WERI-Rb-1 (cell line): ENCODE data around the gene PPP1R3D.
"Not testable (repeated sequence)": the region's sequence is repeated elsewhere in the genome, so short reads cannot be mapped to it uniquely, and the experiment has no call there.

Experiments used
- DNase-seq: peaks from one replicate; pipeline ENCODE4 v3.0.0-alpha.2; 2020
- H3K27ac ChIP-seq: fragments of 250-450 bp; sonication (Bioruptor Pico); 2 replicates; pipeline ENCODE4 v1.5.1; 2020; ENCODE audit warnings: mild to moderate bottlenecking, moderate library complexity
- H3K27me3 ChIP-seq: fragments of 250-450 bp; sonication (Bioruptor Pico); 2 replicates; pipeline ENCODE4 v1.5.1; 2021; ENCODE audit warnings: mild to moderate bottlenecking, low read depth, moderate library complexity; ENCODE audit not compliant: insufficient read depth, severe bottlenecking
- H3K36me3 ChIP-seq: fragments of 250-450 bp; sonication (Bioruptor Pico); 2 replicates; pipeline ENCODE4 v1.5.1; 2020; ENCODE audit warnings: mild to moderate bottlenecking, moderate library complexity
- H3K4me3 ChIP-seq: 2 replicates; pipeline ENCODE4 v1.5.1; 2011; ENCODE audit warnings: low read depth, mild to moderate bottlenecking, control low read depth, low read length
- H3K9me3 ChIP-seq: fragments of 250-450 bp; sonication (Bioruptor Pico); 2 replicates; pipeline ENCODE4 v1.5.1; 2021; ENCODE audit warnings: mild to moderate bottlenecking, moderate library complexity; ENCODE audit not compliant: severe bottlenecking
- TF ChIP-seq, protein P1 (sequence below): IDR thresholded peaks from 2 replicates; pipeline ENCODE4 v1.5.1; 2011; ENCODE audit warnings: low read depth, mild to moderate bottlenecking, control low read depth, inconsistent platforms, low read length

Gene PPP1R3D

GRCh38 chr20:59971428-59971827, 31.3 kb upstream of the PPP1R3D start:
- TF ChIP-seq, protein P1, sequence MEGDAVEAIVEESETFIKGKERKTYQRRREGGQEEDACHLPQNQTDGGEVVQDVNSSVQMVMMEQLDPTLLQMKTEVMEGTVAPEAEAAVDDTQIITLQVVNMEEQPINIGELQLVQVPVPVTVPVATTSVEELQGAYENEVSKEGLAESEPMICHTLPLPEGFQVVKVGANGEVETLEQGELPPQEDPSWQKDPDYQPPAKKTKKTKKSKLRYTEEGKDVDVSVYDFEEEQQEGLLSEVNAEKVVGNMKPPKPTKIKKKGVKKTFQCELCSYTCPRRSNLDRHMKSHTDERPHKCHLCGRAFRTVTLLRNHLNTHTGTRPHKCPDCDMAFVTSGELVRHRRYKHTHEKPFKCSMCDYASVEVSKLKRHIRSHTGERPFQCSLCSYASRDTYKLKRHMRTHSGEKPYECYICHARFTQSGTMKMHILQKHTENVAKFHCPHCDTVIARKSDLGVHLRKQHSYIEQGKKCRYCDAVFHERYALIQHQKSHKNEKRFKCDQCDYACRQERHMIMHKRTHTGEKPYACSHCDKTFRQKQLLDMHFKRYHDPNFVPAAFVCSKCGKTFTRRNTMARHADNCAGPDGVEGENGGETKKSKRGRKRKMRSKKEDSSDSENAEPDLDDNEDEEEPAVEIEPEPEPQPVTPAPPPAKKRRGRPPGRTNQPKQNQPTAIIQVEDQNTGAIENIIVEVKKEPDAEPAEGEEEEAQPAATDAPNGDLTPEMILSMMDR, result no peak
- Histone ChIP-seq H3K27ac (no peak overlapping the region), H3K27me3 (no peaks in the 10 kb centered on the region), H3K4me3 (no peak overlapping the region), H3K9me3 (peaks cover 3% of the 10 kb centered on the region), H3K36me3 (no peaks in the 10 kb centered on the region)
- no peak for DNase-seq

- H3K4me3 ChIP-seq, result no peak overlapping the region
- H3K36me3 ChIP-seq, result no peaks in the 10 kb centered on the region
- H3K27ac ChIP-seq, result no peak overlapping the region
- no peak for DNase-seq
- no peaks in the 10 kb centered on the region for H3K9me3 ChIP-seq
- TF ChIP-seq, protein P1, result no peak
- H3K27me3 ChIP-seq, result no peaks in the 10 kb centered on the region
Measured at GRCh38 chr20:59966428-59966827, 26.3 kb upstream of the PPP1R3D start.

DNA sequence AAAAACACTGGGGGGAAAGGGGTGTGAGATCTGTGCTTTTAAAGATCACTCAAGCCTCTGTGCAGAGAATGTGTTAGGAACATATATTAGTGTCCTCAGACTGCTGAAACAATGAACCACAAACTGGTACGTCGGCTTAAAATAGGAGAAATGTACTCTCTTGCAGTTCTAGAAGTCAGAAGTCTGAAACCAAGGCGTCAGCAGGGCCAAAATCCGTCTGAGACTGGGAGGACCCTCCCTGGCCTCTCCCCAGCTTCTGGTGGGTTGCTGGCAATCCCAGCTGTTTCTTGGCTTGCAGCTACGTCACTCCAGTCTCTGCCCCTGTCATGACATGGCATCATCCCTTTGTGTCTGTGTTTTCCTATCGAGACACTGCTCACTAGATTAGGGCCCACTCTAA, 22.1 kb upstream of the PPP1R3D start:
- Histone ChIP-seq H3K36me3 (no peaks in the 10 kb centered on the region), H3K4me3 (no peak overlapping the region), H3K27me3 (no peaks in the 10 kb centered on the region), H3K9me3 (no peaks in the 10 kb centered on the region), H3K27ac (no peak overlapping the region)
- DNase-seq, result no peak
- TF ChIP-seq, protein P1, result no peak

DNA sequence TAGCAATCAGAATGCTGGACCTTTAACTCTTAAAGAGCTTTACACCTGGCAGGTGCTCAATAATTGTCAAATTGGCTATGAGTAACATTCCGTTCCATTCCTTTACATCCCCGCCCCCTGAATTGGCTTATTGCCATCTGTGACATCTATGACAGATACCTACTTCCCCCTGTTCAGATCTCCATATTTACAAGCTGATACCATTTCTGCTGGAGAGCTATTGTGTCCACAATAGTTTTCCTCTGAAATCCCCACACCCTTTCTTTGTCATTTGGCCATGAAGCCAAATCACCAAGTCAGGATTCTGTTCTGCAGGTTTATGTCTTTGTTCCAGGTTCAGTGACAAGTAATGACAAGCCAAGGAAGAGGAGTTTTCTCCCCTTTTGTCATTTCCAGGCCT, 21.3 kb upstream of the PPP1R3D start:
- H3K27ac ChIP-seq, result no peak overlapping the region
- TF ChIP-seq, protein P1, result no peak
- no peak for DNase-seq
- H3K9me3 ChIP-seq, result no peaks in the 10 kb centered on the region
- no peaks in the 10 kb centered on the region for H3K27me3 ChIP-seq
- no peaks in the 10 kb centered on the region for H3K36me3 ChIP-seq
- H3K4me3 ChIP-seq, result no peak overlapping the region

GRCh38 chr20:59958626-59959025, 18.5 kb upstream of the PPP1R3D start:
- TF ChIP-seq, protein P1, result no peak
- H3K27ac ChIP-seq, result no peak overlapping the region
- peak; percentile 18 for DNase-seq

GRCh38 chr20:59958123-59958522, 18.0 kb upstream of the PPP1R3D start, which contains the start of gene CDH26:
TSS of gene CDH26 (plus strand) at chr20:59958423. CDS start at chr20:59958727, 304 bp downstream.
- Histone ChIP-seq H3K36me3 (no peaks in the 10 kb centered on the region), H3K27me3 (no peaks in the 10 kb centered on the region), H3K27ac (no peak within 1 kb of the TSS), H3K4me3 (no peak within 1 kb of the TSS), H3K9me3 (no peaks in the 10 kb centered on the region)
- no peak for DNase-seq
- TF ChIP-seq, protein P1, result no peak

More at GRCh38 chr20:59958626-59959025, 18.5 kb upstream of the PPP1R3D start:
- no peaks in the 10 kb centered on the region for H3K36me3 ChIP-seq
- H3K9me3 ChIP-seq, result no peaks in the 10 kb centered on the region
- no peak overlapping the region for H3K4me3 ChIP-seq
- no peaks in the 10 kb centered on the region for H3K27me3 ChIP-seq

GRCh38 chr20:59957568-59957967, 17.5 kb upstream of the PPP1R3D start:
- not testable (repeated sequence) for H3K27ac ChIP-seq, DNase-seq, H3K36me3 ChIP-seq, H3K27me3 ChIP-seq, H3K9me3 ChIP-seq, H3K4me3 ChIP-seq
